GM19025 (cell line): ENCODE measurements around the gene LCAT.
A peak's percentile ranks its signal among the peaks of the same experiment; 100 is the strongest.

ENCODE experiments used
- ATAC-seq: cut with Tn5 transposase; IDR thresholded peaks from one replicate; pipeline ENCODE4 v1.9.1; 2021; ENCODE audit warnings: mild to moderate bottlenecking, low read depth, moderate library complexity; ENCODE audit not compliant: unreplicated experiment

Gene LCAT

GRCh38 chr16:67969254-67970039 is 25.5 kb upstream of the LCAT start:
- ATAC-seq: peak; percentile 10

GRCh38 chr16:67968400-67969253 is 24.7 kb upstream of the LCAT start, which contains the start of gene SLC12A4:
Gene SLC12A4, minus strand, starts transcription at chr16:67968637. Its CDS starts 84 bp downstream, at chr16:67968553.
- ATAC-seq: peak; percentile 75

GRCh38 chr16:67967958-67968399 is 24.1 kb upstream of the LCAT start:
- ATAC-seq: peak; percentile 30

GRCh38 chr16:67967183-67967957 is 23.4 kb upstream of the LCAT start:
- no peak for ATAC-seq

GRCh38 chr16:67966549-67967182 is 22.7 kb upstream of the LCAT start:
- ATAC-seq: no peak

- no peak for ATAC-seq
Observed at GRCh38 chr16:67965668-67966548, 22.0 kb upstream of the LCAT start.

GRCh38 chr16:67964477-67965131 is 20.7 kb upstream of the LCAT start:
- no peak for ATAC-seq

GRCh38 chr16:67963662-67964321 is 19.9 kb upstream of the LCAT start:
- no peak for ATAC-seq

GRCh38 chr16:67963292-67963661 is 19.4 kb upstream of the LCAT start:
- no peak for ATAC-seq

- no peak for ATAC-seq
Observed at GRCh38 chr16:67962135-67962534, 18.2 kb upstream of the LCAT start.

GRCh38 chr16:67961551-67961957 is 17.6 kb upstream of the LCAT start:
- ATAC-seq: no peak

- ATAC-seq: no peak
Observed at GRCh38 chr16:67959536-67960329, 15.8 kb upstream of the LCAT start.

- no peak for ATAC-seq
Observed at GRCh38 chr16:67957622-67958021, 13.7 kb upstream of the LCAT start.

- ATAC-seq: no peak
Observed at GRCh38 chr16:67954421-67955196, 10.7 kb upstream of the LCAT start.

GRCh38 chr16:67953641-67954375 is 9.9 kb upstream of the LCAT start:
- ATAC-seq: no peak

GRCh38 chr16:67951485-67951884 is 7.6 kb upstream of the LCAT start:
- no peak for ATAC-seq
